Fibroblast of upper back skin (primary cell): Measurements from ENCODE around the gene MMS22L.

ENCODE experiments used
- DNase-seq: peaks from one replicate; pipeline ENCODE4 v3.0.0-alpha.2; 2013

The MMS22L gene, protein sequence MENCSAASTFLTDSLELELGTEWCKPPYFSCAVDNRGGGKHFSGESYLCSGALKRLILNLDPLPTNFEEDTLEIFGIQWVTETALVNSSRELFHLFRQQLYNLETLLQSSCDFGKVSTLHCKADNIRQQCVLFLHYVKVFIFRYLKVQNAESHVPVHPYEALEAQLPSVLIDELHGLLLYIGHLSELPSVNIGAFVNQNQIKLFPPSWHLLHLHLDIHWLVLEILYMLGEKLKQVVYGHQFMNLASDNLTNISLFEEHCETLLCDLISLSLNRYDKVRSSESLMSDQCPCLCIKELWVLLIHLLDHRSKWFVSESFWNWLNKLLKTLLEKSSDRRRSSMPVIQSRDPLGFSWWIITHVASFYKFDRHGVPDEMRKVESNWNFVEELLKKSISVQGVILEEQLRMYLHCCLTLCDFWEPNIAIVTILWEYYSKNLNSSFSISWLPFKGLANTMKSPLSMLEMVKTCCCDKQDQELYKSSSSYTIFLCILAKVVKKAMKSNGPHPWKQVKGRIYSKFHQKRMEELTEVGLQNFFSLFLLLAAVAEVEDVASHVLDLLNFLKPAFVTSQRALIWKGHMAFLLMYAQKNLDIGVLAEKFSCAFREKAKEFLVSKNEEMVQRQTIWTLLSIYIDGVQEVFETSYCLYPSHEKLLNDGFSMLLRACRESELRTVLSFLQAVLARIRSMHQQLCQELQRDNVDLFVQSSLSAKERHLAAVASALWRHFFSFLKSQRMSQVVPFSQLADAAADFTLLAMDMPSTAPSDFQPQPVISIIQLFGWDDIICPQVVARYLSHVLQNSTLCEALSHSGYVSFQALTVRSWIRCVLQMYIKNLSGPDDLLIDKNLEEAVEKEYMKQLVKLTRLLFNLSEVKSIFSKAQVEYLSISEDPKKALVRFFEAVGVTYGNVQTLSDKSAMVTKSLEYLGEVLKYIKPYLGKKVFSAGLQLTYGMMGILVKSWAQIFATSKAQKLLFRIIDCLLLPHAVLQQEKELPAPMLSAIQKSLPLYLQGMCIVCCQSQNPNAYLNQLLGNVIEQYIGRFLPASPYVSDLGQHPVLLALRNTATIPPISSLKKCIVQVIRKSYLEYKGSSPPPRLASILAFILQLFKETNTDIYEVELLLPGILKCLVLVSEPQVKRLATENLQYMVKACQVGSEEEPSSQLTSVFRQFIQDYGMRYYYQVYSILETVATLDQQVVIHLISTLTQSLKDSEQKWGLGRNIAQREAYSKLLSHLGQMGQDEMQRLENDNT

DNA sequence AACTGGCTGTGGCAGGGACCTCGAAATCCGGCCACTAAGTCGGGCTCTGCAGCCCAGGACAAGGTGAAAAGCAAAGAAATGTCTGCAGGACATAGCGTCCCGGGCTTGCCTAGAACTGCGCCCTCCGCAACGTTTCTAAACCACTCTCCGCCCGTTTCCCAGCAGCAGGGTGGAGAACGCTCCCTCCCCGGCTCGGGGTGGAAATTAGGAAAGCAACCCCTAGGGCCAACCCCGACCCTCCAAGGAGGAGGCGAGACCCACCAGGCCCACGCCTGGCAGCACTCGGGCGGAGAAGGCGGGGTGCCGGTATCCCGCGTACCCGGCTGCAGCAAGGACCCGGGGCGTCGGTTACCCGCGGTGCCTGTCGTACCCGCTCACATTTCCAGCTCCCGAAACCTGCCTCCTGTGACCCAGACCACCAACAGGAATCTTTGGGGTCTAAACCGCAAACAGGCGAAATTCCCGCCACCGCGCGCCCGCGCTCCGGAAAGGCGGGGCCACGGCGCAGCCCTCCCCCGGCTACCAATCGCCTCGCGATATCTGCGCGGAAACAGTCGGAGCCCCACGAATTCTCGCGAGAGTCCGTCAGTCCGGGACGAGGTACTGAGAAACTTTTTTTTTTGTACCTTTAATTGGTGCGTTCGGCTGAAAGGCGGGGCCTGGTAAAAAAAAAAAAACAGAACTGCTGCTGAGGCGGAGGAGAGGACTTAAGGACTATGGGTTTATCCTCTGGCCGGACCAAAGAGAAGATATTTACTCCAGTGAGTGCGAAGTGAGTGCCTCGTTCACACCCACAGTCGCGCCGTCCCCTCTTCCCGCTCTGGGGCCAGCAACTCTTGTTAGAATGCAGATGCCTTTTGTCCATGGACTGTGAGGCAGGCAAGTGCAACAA lies at the start of gene MMS22L:
Gene MMS22L (minus strand): TSS at position 491 of the 892 bp plus-strand sequence. CDS start 739 bp downstream, outside the sequence.
- DNase-seq, result peak; percentile 97

- peak; percentile 51 for DNase-seq
Observed at GRCh38 chr6:97322811-97323210, 39.8 kb upstream of the MMS22L start.

- no peak for DNase-seq
Observed at GRCh38 chr6:97322226-97322625, 39.2 kb upstream of the MMS22L start.

DNA sequence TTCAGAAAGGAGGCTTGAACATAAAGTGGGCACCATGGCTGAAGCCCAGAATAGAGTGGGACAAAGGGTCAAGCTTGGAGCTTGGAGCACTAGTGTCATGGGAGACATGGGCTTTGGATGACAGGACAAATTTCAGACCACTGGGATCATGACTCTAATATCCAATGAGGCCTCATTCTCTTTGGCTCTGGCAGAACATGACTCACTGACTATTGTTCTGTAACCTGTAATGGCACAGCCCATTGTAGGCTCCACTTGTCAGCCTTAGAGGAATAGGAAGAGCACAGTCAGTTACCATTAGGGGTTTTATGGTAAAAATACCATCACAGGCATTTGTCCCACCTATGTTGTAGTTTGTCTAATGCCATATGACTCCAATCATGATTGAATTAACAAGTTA lies 34.0 kb upstream of the MMS22L start:
- DNase-seq, result no peak

DNA sequence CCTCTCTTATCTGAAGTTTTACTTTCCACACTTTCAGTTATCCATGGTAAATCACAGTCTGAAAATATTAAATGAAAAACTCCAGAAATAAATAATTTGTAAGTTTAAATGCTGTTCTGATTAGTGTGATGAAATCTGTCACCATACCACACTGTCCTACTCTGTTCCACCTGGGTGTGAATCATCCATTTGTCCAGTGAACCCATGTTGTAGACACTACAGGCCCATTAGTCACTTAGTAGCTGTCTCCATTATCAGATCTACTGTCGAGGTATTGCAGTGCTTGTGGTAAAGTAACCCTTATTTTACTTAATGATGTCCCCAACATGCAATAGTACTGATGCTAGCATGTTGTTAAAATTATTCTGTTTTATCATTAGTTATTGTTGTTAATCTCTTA lies 29.2 kb upstream of the MMS22L start:
- DNase-seq, result no peak

DNA sequence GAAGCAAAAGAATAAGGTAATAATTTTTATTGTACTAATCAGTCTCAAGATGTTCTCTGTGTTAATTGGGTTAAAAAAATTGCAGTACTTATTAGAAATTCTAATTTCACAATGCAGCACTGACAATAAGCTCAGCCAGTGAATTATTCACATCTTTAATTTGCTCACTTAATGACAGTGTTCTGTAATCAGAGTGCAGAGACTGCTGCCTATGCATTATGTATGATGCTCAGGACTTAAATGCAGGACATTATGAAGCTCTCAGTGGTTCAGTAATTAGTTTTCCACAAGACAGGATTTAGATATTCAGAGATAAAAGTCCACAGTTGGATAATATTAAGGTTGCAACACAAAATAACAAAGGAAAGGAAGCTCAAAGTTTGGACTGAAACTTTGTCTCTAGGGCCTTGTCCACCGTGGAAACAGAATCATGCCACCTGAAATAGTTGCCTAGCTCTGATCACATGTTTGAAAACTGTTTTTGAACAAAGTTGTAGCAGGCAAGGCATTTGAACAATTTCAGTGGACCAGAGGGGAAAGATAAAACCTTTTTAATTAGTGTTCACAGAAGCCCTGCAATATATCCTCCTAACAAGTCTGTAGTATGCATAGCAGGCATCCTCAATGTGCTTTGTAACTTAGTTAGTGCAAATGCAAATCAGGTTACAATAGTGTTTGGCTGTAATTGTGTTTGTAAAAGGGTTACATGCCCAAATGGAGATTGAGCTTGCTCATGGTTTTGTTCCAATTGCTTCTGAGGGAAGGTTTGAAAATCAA lies 23.7 kb upstream of the MMS22L start:
- DNase-seq, result no peak

DNA sequence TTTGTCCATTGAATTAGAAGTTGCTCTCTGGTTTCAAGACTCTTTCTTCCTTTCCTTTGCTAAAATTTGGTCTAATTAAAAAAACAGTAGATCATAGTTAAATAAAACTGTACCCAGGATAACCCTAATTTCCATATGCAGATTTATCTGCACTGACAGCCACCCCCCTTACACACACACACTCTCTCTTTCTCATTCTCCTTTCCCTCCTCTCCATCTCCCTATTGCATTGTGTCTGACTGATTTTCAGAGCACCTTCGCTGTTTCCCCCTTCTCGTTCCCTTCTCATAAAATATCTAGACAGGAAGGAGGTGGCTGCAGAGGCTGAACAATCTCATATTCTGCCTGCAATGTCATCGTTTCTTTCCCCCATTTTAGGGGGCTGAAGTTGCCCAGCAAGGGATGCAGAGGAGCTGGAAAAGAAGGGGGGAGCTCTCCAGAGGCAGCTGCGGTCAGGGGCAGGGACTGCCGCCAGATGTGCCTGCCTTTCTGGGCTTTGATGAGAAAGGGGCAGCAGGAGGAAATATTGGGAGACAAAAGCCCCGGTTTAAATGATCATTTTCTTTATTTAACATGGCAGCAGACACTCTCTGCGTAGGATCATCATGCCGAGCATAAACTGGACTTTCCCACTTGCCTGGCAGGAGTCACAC lies 22.5 kb upstream of the MMS22L start:
- no peak for DNase-seq

- DNase-seq, result no peak
Observed at GRCh38 chr6:97304701-97305100, 21.7 kb upstream of the MMS22L start.

DNA sequence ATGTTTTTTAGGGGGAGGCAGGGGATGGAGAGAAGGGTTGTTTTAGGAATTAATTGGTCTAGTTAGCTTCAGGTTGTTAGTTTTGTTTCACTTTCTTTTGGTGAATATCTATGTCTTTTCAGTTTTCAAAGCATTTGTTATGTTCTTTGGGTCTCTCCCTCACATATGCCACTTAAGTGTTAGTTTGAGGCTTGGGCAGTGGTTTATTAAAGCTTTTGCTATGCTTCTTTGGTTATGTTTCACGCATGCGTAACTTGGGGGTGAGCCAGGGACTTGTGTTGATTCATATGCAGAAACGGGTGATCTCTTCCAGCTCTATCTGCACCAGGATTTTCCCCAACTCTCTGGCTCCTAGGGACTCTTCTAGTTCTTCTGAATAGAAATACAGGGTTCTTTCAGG lies 11.4 kb upstream of the MMS22L start:
- DNase-seq, result peak; percentile 36

DNA sequence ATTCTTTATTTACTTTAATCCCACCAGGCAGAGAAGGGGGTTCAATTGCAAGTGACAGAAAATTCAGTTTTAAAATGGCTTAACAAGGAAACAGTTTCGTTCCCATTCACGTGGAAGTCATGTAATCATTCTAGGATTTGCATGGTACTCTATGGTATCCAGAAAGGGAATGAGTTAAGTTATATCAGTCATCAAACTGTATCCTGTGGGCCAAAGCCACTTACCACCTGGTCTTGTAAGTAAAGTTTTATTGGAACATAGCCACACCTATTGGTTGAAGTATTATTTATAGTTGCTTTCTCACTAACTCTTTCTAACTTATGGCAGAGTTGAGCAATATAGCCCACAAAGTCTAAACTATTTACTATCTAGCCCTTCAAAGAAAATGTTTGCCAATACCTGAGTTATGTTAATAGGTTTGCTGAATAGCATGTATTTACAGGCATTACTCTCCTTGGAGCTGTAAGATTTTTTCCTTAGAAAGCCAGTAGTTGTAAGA lies 10.2 kb upstream of the MMS22L start:
- no peak for DNase-seq

GRCh38 chr6:97292671-97293070 lies 9.7 kb upstream of the MMS22L start:
- peak; percentile 14 for DNase-seq

GRCh38 chr6:97291896-97292295 lies 8.9 kb upstream of the MMS22L start:
- DNase-seq, result no peak

GRCh38 chr6:97289332-97289731 lies 6.3 kb upstream of the MMS22L start:
- DNase-seq, result no peak

- no peak for DNase-seq
Observed at GRCh38 chr6:97288188-97288587, 5.2 kb upstream of the MMS22L start.

DNA sequence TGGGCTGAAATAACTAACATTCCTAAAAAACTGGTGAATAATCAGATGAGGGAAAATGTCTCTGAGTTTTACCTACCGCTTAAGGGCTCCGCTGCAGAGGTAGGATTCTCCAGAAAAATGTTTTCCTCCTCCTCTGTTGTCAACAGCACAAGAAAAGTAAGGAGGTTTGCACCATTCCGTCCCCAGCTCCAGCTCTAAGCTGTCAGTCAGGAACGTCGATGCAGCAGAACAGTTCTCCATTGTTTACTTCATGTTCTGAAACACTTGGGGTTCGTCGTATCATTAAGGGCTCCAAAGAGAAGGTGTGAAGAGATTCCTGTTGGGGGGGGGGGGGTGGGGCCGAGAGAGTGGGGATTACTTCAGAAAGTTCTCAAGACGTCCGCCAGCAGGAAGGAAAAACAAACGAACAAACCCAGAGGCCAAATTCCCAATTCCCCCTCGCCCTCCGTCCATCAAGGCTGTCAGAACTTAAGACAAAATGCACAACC lies 734 bp downstream of the MMS22L start:
- no peak for DNase-seq

DNA sequence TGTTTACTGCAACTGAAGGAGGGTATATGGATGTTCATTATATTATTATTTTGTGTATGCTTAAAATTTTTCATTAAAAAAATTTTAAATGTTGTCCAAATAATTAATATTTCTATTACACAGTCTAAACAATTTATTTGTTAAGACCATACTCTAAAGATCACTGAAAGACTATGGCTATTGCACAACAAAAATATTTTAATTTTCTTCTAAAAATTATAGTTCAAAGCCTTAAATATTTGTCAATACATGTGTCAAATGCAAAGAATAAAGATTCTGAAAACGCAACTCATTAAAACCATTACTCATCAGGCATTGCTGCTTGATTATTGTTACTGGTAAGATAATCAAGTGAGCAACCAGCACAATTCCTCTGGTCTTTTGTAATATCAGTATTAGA lies 2.2 kb downstream of the MMS22L start:
- DNase-seq, result no peak

DNA sequence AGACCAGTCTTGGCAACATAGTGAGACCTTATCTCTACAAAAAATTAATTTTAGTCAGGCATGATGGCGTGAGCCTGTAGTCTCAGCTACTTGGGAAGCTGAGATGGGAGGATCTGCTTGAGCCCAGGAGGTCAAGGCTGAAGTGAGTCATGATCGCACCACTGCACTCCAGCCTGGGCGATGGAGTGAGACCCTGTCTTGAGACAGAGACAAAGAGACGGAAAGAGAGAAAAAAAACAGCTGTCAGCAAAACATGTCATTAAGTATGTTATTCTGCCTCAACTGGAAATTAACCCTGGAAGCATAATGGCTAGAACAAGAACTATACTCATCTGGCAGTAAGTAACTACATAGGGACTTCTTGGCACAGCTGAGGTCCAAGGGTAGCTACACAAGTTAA lies 7.2 kb downstream of the MMS22L start:
- no peak for DNase-seq

- DNase-seq, result no peak
Observed at GRCh38 chr6:97269821-97270220, 13.2 kb downstream of the MMS22L start.

DNA sequence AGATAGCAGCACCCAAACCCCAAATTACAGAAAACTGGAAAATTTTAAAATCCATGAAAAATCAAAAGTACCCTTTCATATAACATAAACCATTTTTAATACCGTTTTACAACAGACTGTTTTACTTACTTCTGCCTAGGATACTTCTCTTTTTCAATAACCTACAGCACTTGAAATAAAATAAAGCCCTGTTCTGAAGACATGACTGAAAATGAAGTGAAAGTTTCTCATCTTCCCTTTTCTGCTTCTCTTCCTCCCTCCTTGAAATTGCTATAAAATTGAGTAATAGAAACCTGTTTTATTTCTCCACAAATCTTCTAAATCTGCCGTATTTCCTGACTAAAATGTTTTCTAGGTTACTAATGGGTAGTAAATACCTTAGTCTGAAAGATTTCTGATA lies 20.3 kb downstream of the MMS22L start:
- no peak for DNase-seq

GRCh38 chr6:97246842-97247241 lies 36.2 kb downstream of the MMS22L start:
- DNase-seq, result no peak
